K562 (cell line): Measurements from ENCODE around the gene OR1N2.

ENCODE experiments used
- ADNP ChIP-seq: fragments of 200-800 bp; sonication (Bioruptor generic); IDR thresholded peaks from 2 replicates; pipeline ENCODE4 v1.6.1; 2016; ENCODE audit warnings: missing genetic modification characterization, missing compliant biosample characterization
- ZNF274 ChIP-seq: IDR thresholded peaks from 2 replicates; pipeline ENCODE4 v1.6.1; 2011; ENCODE audit warnings: low read depth, mild to moderate bottlenecking, low read length, moderate library complexity, borderline replicate concordance

- no peak for TF ChIP-seq ZNF274
- no peak for TF ChIP-seq ADNP (tag)
Observed at GRCh38 chr9:122518226-122518625, 34.7 kb upstream of the OR1N2 start.
